ENCODE results near the gene NEGR1.

Gene NEGR1

GRCh38 chr1:72051538-72051937 lies 230.8 kb downstream of the NEGR1 start:
- no peak for DNase-seq (ENCODE audit: extremely low read depth, low read depth)
- no peak for TF ChIP-seq CTCF (IDR thresholded peaks at IDR 0.05; ENCODE audit: low read depth, low read length)

GRCh38 chr1:72050551-72050950 lies 231.8 kb downstream of the NEGR1 start:
- DNase-seq (ENCODE audit: extremely low read depth, low read depth), result no peak
- TF ChIP-seq CTCF (IDR thresholded peaks at IDR 0.05; ENCODE audit: low read depth, low read length), result no peak

GRCh38 chr1:72037745-72038343 lies 244.5 kb downstream of the NEGR1 start:
- DNase-seq (ENCODE audit: extremely low read depth, low read depth), result peak; percentile 11
- TF ChIP-seq CTCF (IDR thresholded peaks at IDR 0.05; ENCODE audit: low read depth, low read length), result peak; percentile 59

GRCh38 chr1:72034827-72035226 lies 247.5 kb downstream of the NEGR1 start:
- DNase-seq (ENCODE audit: extremely low read depth, low read depth), result no peak
- no peak for TF ChIP-seq CTCF (IDR thresholded peaks at IDR 0.05; ENCODE audit: low read depth, low read length)

GRCh38 chr1:72023063-72023930 lies 259.0 kb downstream of the NEGR1 start:
- no peak for TF ChIP-seq CTCF (IDR thresholded peaks at IDR 0.05; ENCODE audit: low read depth, low read length)
- no peak for DNase-seq (ENCODE audit: extremely low read depth, low read depth)

- no peak for DNase-seq (ENCODE audit: extremely low read depth, low read depth)
- no peak for TF ChIP-seq CTCF (IDR thresholded peaks at IDR 0.05; ENCODE audit: low read depth, low read length)
Observed at GRCh38 chr1:72018562-72018961, 263.8 kb downstream of the NEGR1 start.

- no peak for TF ChIP-seq CTCF (IDR thresholded peaks at IDR 0.05; ENCODE audit: low read depth, low read length)
Observed at GRCh38 chr1:72015006-72015405, 267.3 kb downstream of the NEGR1 start.

More at GRCh38 chr1:72015006-72015405, 267.3 kb downstream of the NEGR1 start:
- DNase-seq (ENCODE audit: extremely low read depth, low read depth), result no peak
